Mesothelial cell of epicardium (in vitro differentiated cells): ENCODE data around the gene NNT. TPM values are rescaled to one million over a fixed set of nuclear protein-coding genes. Genes with fewer than 3 reads are reported as not detected.
"Not testable (repeated sequence)": the region's sequence is repeated elsewhere in the genome, so short reads cannot be mapped to it uniquely, and the experiment has no call there.

Source experiments
- DNase-seq, 2 experiments: peaks; one replicate each; pipeline ENCODE4 v3.0.0; 2021; ENCODE audit warnings: low spot score in 2 of 2; ENCODE audit not compliant: unreplicated experiment in 2 of 2
- H3K27ac Mint-ChIP-seq: 2 replicates; pipeline ENCODE4 v1.8.0; 2021; ENCODE audit warnings: mixed read lengths
- H3K27me3 Mint-ChIP-seq: 2 replicates; pipeline ENCODE4 v1.8.0; 2021; ENCODE audit warnings: low read depth, mixed read lengths
- H3K36me3 Mint-ChIP-seq: 2 replicates; pipeline ENCODE4 v1.8.0; 2021; ENCODE audit warnings: mixed read lengths
- H3K4me1 Mint-ChIP-seq: 2 replicates; pipeline ENCODE4 v1.8.0; 2021; ENCODE audit warnings: mixed read lengths
- H3K4me3 Mint-ChIP-seq: 2 replicates; pipeline ENCODE4 v1.8.0; 2021; ENCODE audit warnings: mild to moderate bottlenecking, moderate library complexity, mixed read lengths
- H3K9me3 Mint-ChIP-seq: 2 replicates; pipeline ENCODE4 v1.8.0; 2021; ENCODE audit warnings: mixed read lengths
- CTCF ChIP-seq: fragments of 200-600 bp; sonication (generic); IDR thresholded peaks from one replicate; pipeline ENCODE4 v1.5.0; 2021; ENCODE audit warnings: antibody characterized with exemption; ENCODE audit not compliant: unreplicated experiment
- total RNA-seq: library from RNA; stranded (reverse); gene quantifications from 3 replicates; pipeline ENCODE4 v1.2.1, GENCODE V29; 2021

Gene NNT
- total RNA-seq, 1 donor from 2014 or later = 68.7 TPM

- Mint-ChIP-seq H3K36me3 (no peaks in the 10 kb centered on the region), H3K9me3 (no peaks in the 10 kb centered on the region), H3K4me3 (no peak overlapping the region), H3K4me1 (peaks cover 8% of the 10 kb centered on the region), H3K27me3 (no peaks in the 10 kb centered on the region), H3K27ac (no peak overlapping the region)
- DNase-seq = no peak
- TF ChIP-seq CTCF = no peak
These were observed 127.9 kb downstream of the NNT start for GRCh38 chr5:43730832-43731342.

GRCh38 chr5:43731573-43731972, 128.6 kb downstream of the NNT start:
- no peak for TF ChIP-seq CTCF
- no peaks in the 10 kb centered on the region for H3K9me3 Mint-ChIP-seq
- H3K27ac Mint-ChIP-seq = no peak overlapping the region

DNA sequence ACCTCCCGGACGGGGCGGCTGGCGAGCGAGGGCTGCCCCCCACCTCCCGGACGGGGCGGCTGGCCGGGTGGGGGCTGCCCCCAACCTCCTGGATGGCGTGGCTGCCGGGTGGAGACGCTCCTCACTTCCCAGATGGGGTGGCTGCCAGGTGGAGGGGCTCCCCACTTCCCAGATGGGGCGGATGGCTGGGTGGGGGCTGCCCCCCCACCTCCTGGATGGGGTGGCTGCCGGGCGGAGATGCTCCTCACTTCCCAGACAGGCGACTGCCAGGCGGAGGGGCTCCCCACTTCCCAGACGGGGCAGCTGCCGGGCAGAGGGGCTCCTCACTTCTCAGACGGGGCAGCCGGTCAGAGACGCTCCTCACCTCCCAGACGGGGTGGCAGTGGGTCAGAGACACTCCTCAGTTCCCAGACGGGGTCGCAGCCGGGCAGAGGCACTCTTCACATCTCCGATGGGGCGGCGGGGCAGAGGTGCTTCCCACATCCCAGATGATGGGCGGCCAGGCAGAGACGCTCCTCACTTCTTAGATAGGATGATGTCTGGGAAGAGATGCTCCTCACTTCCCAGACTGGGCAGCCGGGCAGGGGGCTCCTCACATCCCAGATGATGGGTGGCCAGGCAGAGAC, 143.1 kb downstream of the NNT start:
- H3K9me3 Mint-ChIP-seq = peaks cover 18% of the 10 kb centered on the region
- not testable (repeated sequence) for H3K4me1 Mint-ChIP-seq, H3K27me3 Mint-ChIP-seq, H3K4me3 Mint-ChIP-seq, H3K36me3 Mint-ChIP-seq, H3K27ac Mint-ChIP-seq, DNase-seq

More at GRCh38 chr5:43731573-43731972, 128.6 kb downstream of the NNT start:
- no peak for DNase-seq
- H3K27me3 Mint-ChIP-seq = no peaks in the 10 kb centered on the region
- no peaks in the 10 kb centered on the region for H3K36me3 Mint-ChIP-seq
- H3K4me1 Mint-ChIP-seq = peaks cover 8% of the 10 kb centered on the region
- no peak overlapping the region for H3K4me3 Mint-ChIP-seq

DNA sequence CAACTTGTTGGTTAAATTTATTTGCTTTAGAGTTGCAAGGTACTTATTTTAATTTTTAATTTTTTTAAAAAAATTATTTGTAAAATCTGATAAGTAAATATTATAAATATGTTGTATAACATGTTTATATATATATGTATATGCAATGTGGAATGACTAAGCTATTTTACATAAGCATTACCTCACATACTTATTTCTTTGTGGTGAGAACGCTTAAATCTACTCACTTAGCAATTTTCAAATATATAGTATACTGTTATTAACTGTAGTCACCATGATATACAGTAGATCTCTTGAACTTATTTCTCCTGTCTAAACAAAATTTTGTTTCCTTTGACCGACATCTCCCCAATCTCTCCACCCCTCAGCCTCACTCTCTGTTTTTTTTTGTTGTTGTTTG, 147.8 kb downstream of the NNT start:
- no peak for DNase-seq
- Mint-ChIP-seq H3K36me3 (no peaks in the 10 kb centered on the region), H3K4me1 (no peaks in the 10 kb centered on the region), H3K4me3 (no peak overlapping the region), H3K27ac (no peak overlapping the region), H3K27me3 (no peaks in the 10 kb centered on the region), H3K9me3 (peaks cover 37% of the 10 kb centered on the region)
- no peak for TF ChIP-seq CTCF

GRCh38 chr5:43753069-43753468, 150.1 kb downstream of the NNT start:
- no peaks in the 10 kb centered on the region for H3K4me1 Mint-ChIP-seq
- no peak overlapping the region for H3K27ac Mint-ChIP-seq
- no peaks in the 10 kb centered on the region for H3K27me3 Mint-ChIP-seq
- peaks cover 44% of the 10 kb centered on the region for H3K9me3 Mint-ChIP-seq
- DNase-seq = no peak
- H3K4me3 Mint-ChIP-seq = no peak overlapping the region
- no peak for TF ChIP-seq CTCF
- H3K36me3 Mint-ChIP-seq = peaks cover 2% of the 10 kb centered on the region

Other genes starting within 250 kb of the NNT start
- not detected in 3 replicates for gene CCL28, start 190.8 kb upstream of the NNT start, total RNA-seq
- gene TMEM267, start 119.3 kb upstream of the NNT start, total RNA-seq = 9.4 to 10.1 TPM (median 9.8 TPM) in 3 replicates
- gene C5orf34, start 88.0 kb upstream of the NNT start, total RNA-seq = 3.3 to 5.5 TPM (median 4.1 TPM) in 3 replicates
- 97.9 to 109 TPM (median 103 TPM) in 3 replicates for gene PAIP1, start 46.1 kb upstream of the NNT start, total RNA-seq